Measurements from ENCODE around the gene RSPH10B2.
"Not testable (repeated sequence)": the region's sequence is repeated elsewhere in the genome, so short reads cannot be mapped to it uniquely, and the experiment has no call there.

The RSPH10B2 gene

GRCh38 chr7:6843654-6844053 lies 89.8 kb downstream of the RSPH10B2 start:
- DNase-seq = not testable (repeated sequence)

DNA sequence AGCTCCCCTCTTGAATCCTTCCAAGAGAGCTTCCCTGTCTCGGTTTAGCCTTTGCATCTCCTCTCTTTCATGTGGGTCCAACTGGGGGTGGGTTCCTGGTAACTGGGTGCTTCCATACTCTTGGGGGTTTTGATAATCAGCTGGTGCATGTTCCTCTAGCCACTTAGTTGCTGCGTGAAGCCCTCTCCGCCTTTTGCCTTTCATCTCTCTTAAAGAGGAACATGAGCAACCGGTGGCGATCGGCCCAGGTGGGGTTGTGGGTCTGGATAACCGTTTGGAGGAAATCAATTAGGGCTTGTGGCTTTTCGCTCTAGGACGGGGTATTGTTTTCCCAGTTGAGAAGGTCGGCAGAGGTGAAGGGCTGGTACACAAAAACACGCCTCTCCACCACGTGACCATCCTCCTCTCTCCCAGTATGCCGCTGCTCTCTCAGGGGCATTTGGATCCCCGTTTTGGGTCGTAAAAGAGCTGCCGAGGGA lies 92.1 kb downstream of the RSPH10B2 start:
- DNase-seq = not testable (repeated sequence)

DNA sequence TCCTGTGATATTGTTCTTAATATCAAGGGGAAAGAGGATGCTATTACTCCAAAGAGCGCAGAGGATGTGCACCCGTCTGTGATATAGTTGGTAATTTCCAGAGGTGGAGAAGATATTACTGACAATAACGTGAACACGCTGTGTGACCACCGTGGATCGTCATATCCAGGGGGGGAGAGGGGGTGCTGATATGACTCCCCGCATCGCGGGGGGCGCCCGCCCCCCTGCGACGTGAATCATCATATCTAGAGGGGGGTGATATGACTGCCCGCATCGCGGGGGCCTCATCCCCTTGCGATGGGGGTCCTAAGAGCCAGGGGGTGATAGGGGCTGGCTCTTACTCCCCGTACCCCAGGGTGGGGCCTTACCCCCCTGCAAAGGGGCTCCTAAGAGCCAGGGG lies 93.8 kb downstream of the RSPH10B2 start:
- DNase-seq = not testable (repeated sequence)

All from stimulated activated CD4-positive, alpha-beta T cell treated with anti-CD3 and anti-CD28 coated beads, Interleukin-4, amount 100 ng/mL, for 1 hour (primary cell).